K562 (cell line): Measurements from ENCODE around the gene DTNB. TPM values are rescaled to one million over a fixed set of nuclear protein-coding genes. Genes with fewer than 3 reads are reported as not detected.

Experiments used
- ATAC-seq: fragments of 200-7000 bp; cut with Tn5 transposase; 3 replicates; pipeline ENCODE4 v1.9.1; 2020; ENCODE audit warnings: moderate library complexity
- BruUV-seq: library from RNA; stranded (reverse); fragments of 400-500 nt; replicated peaks from 2 replicates; lab custom pipeline; 2021; lab: Mats Ljungman, UMichigan
- CTCF ChIA-PET: fragments of 300-600 bp; formaldehyde crosslinking; extraction: SDS; loops from one replicate; lab custom pipeline; 2021; ENCODE audit warnings: low intra/inter-chr PET ratio; lab: Yijun Ruan, JAX
- POLR2A ChIA-PET: fragments of 300-600, 350-650 bp; sonication (Branson Sonifier 250); formaldehyde crosslinking; extraction: SDS; loops from one replicate; lab custom pipeline; 2021; ENCODE audit warnings: antibody characterized with exemption, inconsistent platforms; lab: Yijun Ruan, JAX
- DNase-seq, 4 experiments: peaks; one replicate each; pipeline versions ENCODE4 v3.0.0 to v3.0.0-alpha.2; 2011 to 2018; ENCODE audit warnings: low spot score in 3 of 4, mixed read lengths in 3 of 4; ENCODE audit errors: extremely low read depth in 1 of 4
- FAIRE-seq: peaks from 2 replicates; lab custom pipeline; 2011; peaks lifted over from hg19 to GRCh38; lab: Jason Lieb, UNC
- H2AFZ ChIP-seq: 2 replicates; pipeline ENCODE4 v1.6.0; 2011; ENCODE audit warnings: low read depth, low read length, control low read depth, inconsistent platforms
- H3K27ac ChIP-seq: fragments of 200-600 bp; 3 replicates; pipeline ENCODE4 v1.8.0; 2011; ENCODE audit warnings: low read depth, mild to moderate bottlenecking, control low read depth, inconsistent platforms, low read length, moderate library complexity, mixed read lengths; ENCODE audit errors: extremely low read depth
- H3K27me3 ChIP-seq, 2 experiments: fragments of 300-600 bp in 1 of 2; 2 replicates in 1 of 2; 3 replicates in 1 of 2; pipeline versions ENCODE4 v1.6.0 to v1.8.0; 2011; ENCODE audit warnings: inconsistent platforms in 2 of 2, low read length in 2 of 2, mild to moderate bottlenecking in 1 of 2, mixed read lengths in 1 of 2, moderate library complexity in 1 of 2; ENCODE audit not compliant: control insufficient read depth in 2 of 2, insufficient read depth in 2 of 2
- H3K36me3 ChIP-seq: fragments of 300-600 bp; 3 replicates; pipeline ENCODE4 v1.8.0; 2011; ENCODE audit warnings: mild to moderate bottlenecking, low read length, inconsistent platforms; ENCODE audit not compliant: control insufficient read depth, insufficient read depth
- H3K4me1 ChIP-seq, 2 experiments: fragments of 200-600 bp in 1 of 2; replicated peaks in 1 of 2; 2 replicates in 1 of 2; 3 replicates in 1 of 2; pipeline versions ENCODE4 v1.5.1 to v1.8.0; 2011; ENCODE audit warnings: inconsistent platforms in 2 of 2, low read length in 2 of 2, mild to moderate bottlenecking in 1 of 2, mixed read lengths in 1 of 2, moderate library complexity in 1 of 2; ENCODE audit not compliant: control insufficient read depth in 2 of 2, insufficient read depth in 2 of 2
- H3K4me2 ChIP-seq: 2 replicates; pipeline ENCODE4 v1.6.1; 2011; ENCODE audit warnings: low read length, control low read depth, inconsistent platforms, mixed read lengths; ENCODE audit not compliant: insufficient read depth
- H3K4me3 ChIP-seq: fragments of 200-600 bp; sonication (generic), shearing (Covaris generic); 2 replicates; pipeline ENCODE4 v1.5.1; 2016; ENCODE audit warnings: control low read depth, inconsistent platforms
- H3K79me2 ChIP-seq: fragments of 200-600 bp; 3 replicates; pipeline ENCODE4 v1.8.0; 2011; ENCODE audit warnings: low read length, inconsistent platforms; ENCODE audit not compliant: control insufficient read depth, insufficient read depth
- H3K9ac ChIP-seq, 2 experiments: 2 replicates each; pipeline versions ENCODE4 v1.6.0 to v1.6.1; 2011; ENCODE audit warnings: low read depth in 2 of 2, low read length in 2 of 2, control low read depth in 1 of 2, inconsistent platforms in 1 of 2, mild to moderate bottlenecking in 1 of 2, mixed read lengths in 1 of 2; ENCODE audit not compliant: insufficient read depth in 1 of 2
- H3K9me1 ChIP-seq: one replicate; pipeline ENCODE4 v1.6.0; 2011; ENCODE audit warnings: inconsistent platforms, mild to moderate bottlenecking, low read length, moderate library complexity; ENCODE audit not compliant: control insufficient read depth, insufficient read depth
- H3K9me3 ChIP-seq: replicated peaks from 2 replicates; pipeline ENCODE4 v1.5.1; 2011; ENCODE audit warnings: low read depth, low read length, inconsistent platforms; ENCODE audit not compliant: control insufficient read depth, insufficient read depth
- H4K20me1 ChIP-seq: replicated peaks from 2 replicates; pipeline ENCODE4 v1.6.1; 2011; ENCODE audit warnings: low read length, inconsistent platforms, mixed read lengths; ENCODE audit not compliant: control insufficient read depth, insufficient read depth
- CHCHD3 ChIP-seq: fragments of 250-450 bp; sonication (Bioruptor Pico); IDR thresholded peaks from 2 replicates; pipeline ENCODE4 v2.1.2; 2022; ENCODE audit warnings: mild to moderate bottlenecking
- DDX20 ChIP-seq: fragments of 450-650 bp; IDR thresholded peaks from 2 replicates; pipeline ENCODE4 v1.6.1; 2016; ENCODE audit warnings: missing genetic modification characterization, low read depth, mild to moderate bottlenecking, missing compliant biosample characterization, moderate library complexity
- HNRNPLL ChIP-seq: fragments of 200-400 bp; formaldehyde crosslinking; IDR thresholded peaks from 2 replicates; pipeline ENCODE4 v1.6.1; 2017; ENCODE audit warnings: low read length, low read depth, mild to moderate bottlenecking; ENCODE audit not compliant: poor library complexity, severe bottlenecking
- PCBP2 ChIP-seq: fragments of 200-400 bp; formaldehyde crosslinking; IDR thresholded peaks from 2 replicates; pipeline ENCODE4 v1.6.1; 2018; ENCODE audit warnings: low read length, low read depth, mild to moderate bottlenecking, moderate library complexity; ENCODE audit not compliant: poor library complexity, severe bottlenecking
- RUNX1 ChIP-seq: sonication (generic); IDR thresholded peaks from 2 replicates; pipeline ENCODE4 v1.6.1; 2016; ENCODE audit warnings: antibody characterized with exemption, low read depth
- YBX1 ChIP-seq: fragments of 450-650 bp; IDR thresholded peaks from 2 replicates; pipeline ENCODE4 v1.7.1; 2016; ENCODE audit warnings: mild to moderate bottlenecking
- ZNF318 ChIP-seq, 2 experiments: fragments of 450-650 bp; IDR thresholded peaks; 2 replicates each; pipeline ENCODE4 v1.6.1; 2016; ENCODE audit warnings: mild to moderate bottlenecking in 2 of 2, borderline replicate concordance in 1 of 2, low read depth in 1 of 2, moderate library complexity in 1 of 2
- WGBS: fragments of 100-300 bp; shearing (Covaris generic); methylation state at CpG from one replicate; pipeline ENCODE4 v1.1.6; 2016; ENCODE audit warnings: low coverage, mixed read lengths; ENCODE audit not compliant: insufficient coverage; ENCODE audit errors: missing lambda C conversion rate; 5-methylcytosine and 5-hydroxymethylcytosine counted together
- in situ Hi-C: fragments of 300-500 bp; cut with MboI; formaldehyde crosslinking; loops from 4 replicates; pipeline ENCODE4 v1.15.0; 2018; ENCODE audit warnings: inconsistent platforms, mixed read lengths
- intact Hi-C: fragments of 100-400 bp; cut with micrococcal nuclease; formaldehyde crosslinking; loops from 2 replicates; pipeline ENCODE4 v1.14.2; 2022
- polyA plus RNA-seq, 8 experiments: library from polyadenylated mRNA; depleted of rRNA in 4 of 8; stranded (reverse) in 5 of 8; unstranded in 3 of 8; fragments of >200 nt; fragmentation: Nextera tagmentation in 2 of 8; fragmentation: Illumina TruSeq in 1 of 8; extraction: Ambion mirVana in 2 of 8; extraction: Trizol in 1 of 8; gene quantifications; 2 replicates each; pipeline versions ENCODE4 v1.2.1 to v1.2.3, GENCODE V29; 2011 to 2014; ENCODE audit warnings: inconsistent platforms in 1 of 8, missing spikeins in 1 of 8
- total RNA-seq, 7 experiments: library from RNA; depleted of rRNA in 6 of 7; stranded (reverse); fragments of >200 nt in 6 of 7; fragmentation: Illumina TruSeq in 2 of 7; extraction: Trizol in 2 of 7; gene quantifications; 2 replicates each; pipeline versions ENCODE4 v1.2.1 to v1.2.3, GENCODE V29; 2011 to 2021; ENCODE audit warnings: low replicate concordance in 1 of 7

The DTNB gene
- total and polyA plus RNA-seq, 9 of the 15 experiments (the other 6 are each of a cell fraction or from before 2014, with no cell fraction given), result 0.18 to 2.0 (median 0.77) TPM; not detected in 2

GRCh38 chr2:25539136-25539535 is 134.2 kb downstream of the DTNB start:
- TF ChIP-seq DDX20 (no peak), CHCHD3 (CRISPR knock-in tag) (no peak), YBX1 (no peak), RUNX1 (no peak), ZNF318 (IDR thresholded peaks at IDR 0.05; ENCODE audit: borderline replicate concordance in 1 of 2, low read depth in 1 of 2) (no peak), HNRNPLL (no peak), PCBP2 (no peak)
- DNase-seq, result no peak
- Histone ChIP-seq H3K4me2 (no peak overlapping the region), H3K27me3 (peaks cover 0 to 3% of the 10 kb centered on the region in 2 experiments; a peak in 1 of 5 replicates), H3K9me3 (no peaks in the 10 kb centered on the region; the same call in 1 of the 2 replicates), H4K20me1 (no peaks in the 10 kb centered on the region), H3K36me3 (no peaks in the 10 kb centered on the region), H2AFZ (no peak overlapping the region), H3K79me2 (no peaks in the 10 kb centered on the region), H3K4me1 (no peaks in the 10 kb centered on the region), H3K9me1 (no peaks in the 10 kb centered on the region), H3K4me3 (no peak overlapping the region), H3K27ac (no peak overlapping the region), H3K9ac (no peak overlapping the region)
- whole genome bisulfite sequencing, result 42% methylated on average over 3 of the region's 3 CpGs
- ChIA-PET POLR2A (no interaction called here), CTCF (no interaction called here)
- in situ Hi-C loops, result no loop called here
- BruUV-seq, result no TSS peak
- ATAC-seq, result no peak
- no peak for FAIRE-seq
- intact Hi-C loops, result no loop called here
